Measurements from ENCODE around the gene TNNT3.
"Not testable (repeated sequence)": the region's sequence is repeated elsewhere in the genome, so short reads cannot be mapped to it uniquely, and the experiment has no call there.

TNNT3 gene

DNA sequence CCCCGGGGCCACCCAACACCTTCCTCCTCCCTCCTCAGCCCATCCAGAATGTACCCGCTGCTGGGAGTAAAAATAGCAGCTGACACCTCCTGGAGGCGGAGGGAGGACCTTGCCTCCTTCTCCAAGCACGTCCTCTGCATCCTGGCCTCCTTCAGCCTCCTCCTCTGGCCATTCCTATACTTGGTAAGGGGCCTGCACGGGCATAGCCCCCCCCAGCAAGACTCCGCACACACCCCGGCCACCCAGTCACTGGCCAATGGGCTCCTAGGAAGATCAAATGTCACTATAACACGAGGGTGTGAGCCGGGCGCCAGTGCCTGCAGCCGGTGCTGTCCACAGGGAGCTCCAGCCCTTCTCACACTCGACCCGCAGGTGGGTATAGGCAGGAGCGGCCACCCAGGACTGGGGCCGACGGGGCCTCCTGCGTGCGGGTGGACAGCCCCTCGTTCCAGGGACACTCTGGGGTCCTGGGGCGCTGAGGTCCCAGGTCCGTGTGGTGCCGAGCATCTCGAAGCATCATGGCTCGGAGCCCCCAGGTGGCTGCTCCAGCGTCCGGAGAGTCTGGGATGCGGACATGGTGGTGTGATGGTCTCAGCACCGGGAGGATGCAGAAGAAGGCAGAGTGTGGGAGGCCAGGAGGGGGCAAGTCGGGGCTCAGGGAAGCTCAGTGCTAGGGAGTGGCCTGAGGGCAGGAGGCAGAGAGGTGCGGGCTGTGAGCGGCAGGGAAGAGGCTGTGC is at the start of gene TNNT3:
TNNT3 (plus strand) TSS at position 313 of the 737 bp plus-strand sequence. CDS start 3,172 bp downstream, outside the sequence.
- DNase-seq (ENCODE audit: low read depth in 4 of 4, low spot score in 1 of 4): no peak

DNA sequence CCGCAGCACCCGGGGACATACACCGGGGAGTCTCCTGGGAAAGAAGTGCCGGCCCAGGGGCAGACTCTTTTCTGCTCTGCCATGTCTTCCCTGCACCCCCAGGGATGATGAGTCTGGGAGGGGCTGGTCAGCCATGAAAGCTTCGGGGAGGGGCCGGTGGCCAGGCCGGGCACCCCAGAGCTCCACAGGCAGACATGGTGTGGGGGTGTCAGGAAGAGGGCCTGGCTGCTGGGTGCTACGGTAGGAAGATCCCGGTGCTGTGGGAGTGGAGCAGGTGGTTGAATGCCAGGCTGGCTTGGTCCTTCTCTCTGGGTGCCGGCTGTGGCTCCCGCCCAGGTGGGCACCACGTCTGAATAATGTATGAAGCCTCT is 49.2 kb upstream of the TNNT3 start:
- DNase-seq (ENCODE audit: low read depth in 4 of 4, low spot score in 1 of 4): no peak

GRCh38 chr11:1870721-1871466 is 48.6 kb upstream of the TNNT3 start:
- DNase-seq (ENCODE audit: low read depth in 4 of 4, low spot score in 1 of 4): no peak

GRCh38 chr11:1871531-1871930 is 48.0 kb upstream of the TNNT3 start:
- no peak for DNase-seq (ENCODE audit: low read depth in 4 of 4, low spot score in 1 of 4)

GRCh38 chr11:1872267-1872985 is 47.1 kb upstream of the TNNT3 start:
- no peak for DNase-seq (ENCODE audit: low read depth in 4 of 4, low spot score in 1 of 4)

DNA sequence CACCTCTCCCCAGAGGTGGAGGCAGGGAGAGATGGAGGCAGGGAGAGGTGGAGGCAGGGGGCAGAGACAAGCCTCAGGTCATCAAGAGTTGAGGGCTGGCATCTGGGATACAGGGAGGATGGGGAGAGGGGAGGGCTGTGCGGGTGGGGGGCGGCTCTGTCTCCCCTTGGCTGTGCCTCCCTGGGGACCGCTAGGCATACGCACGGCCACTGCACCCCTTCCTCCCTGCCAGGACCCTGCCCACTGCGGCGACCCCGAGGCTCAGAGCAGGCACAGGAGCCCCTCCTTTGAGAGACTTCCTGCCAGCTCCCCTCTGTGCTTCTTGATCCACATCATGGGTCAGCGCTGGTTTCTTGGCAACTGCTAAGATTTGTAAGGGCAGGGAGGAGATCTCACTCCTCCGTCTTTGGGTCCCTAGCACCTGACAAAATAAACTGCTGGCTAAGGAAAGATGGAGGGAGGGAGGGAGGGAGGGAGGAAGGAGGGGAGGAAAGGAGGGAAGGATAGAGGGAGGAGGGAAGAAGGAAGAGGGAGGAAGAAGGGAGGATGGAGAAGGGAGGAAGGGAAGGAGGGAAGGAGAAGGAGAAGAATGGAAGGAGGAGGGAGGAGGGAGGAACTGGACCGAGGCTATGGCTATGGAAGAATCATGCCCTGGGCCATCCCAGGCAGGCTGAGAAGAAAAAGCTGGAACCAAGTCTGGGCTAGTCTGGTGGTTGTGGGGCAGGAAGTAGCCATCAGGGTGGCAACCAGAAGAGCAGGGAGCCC is 46.3 kb upstream of the TNNT3 start:
- no peak for DNase-seq (ENCODE audit: low read depth in 4 of 4, low spot score in 1 of 4)

DNA sequence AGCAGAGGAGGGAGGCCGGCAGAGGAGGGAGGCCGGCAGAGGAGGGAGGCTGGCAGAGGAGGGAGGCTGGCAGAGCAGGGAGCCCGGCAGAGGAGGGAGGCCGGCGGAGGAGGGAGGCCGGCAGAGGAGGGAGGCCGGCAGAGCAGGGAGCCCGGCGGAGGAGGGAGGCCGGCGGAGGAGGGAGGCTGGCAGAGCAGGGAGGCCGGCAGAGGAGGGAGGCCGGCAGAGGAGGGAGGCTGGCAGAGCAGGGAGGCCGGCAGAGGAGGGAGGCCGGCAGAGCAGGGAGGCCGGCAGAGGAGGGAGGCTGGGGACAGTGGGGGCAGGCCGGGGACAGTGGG is 45.7 kb upstream of the TNNT3 start:
- DNase-seq (ENCODE audit: low read depth in 4 of 4, low spot score in 1 of 4): not testable (repeated sequence)

GRCh38 chr11:1874441-1875092 is 44.9 kb upstream of the TNNT3 start:
- DNase-seq (ENCODE audit: low read depth in 4 of 4, low spot score in 1 of 4): not testable (repeated sequence)

- DNase-seq (ENCODE audit: low read depth in 4 of 4, low spot score in 1 of 4): no peak
These were observed 44.2 kb upstream of the TNNT3 start for GRCh38 chr11:1875093-1875850.

DNA sequence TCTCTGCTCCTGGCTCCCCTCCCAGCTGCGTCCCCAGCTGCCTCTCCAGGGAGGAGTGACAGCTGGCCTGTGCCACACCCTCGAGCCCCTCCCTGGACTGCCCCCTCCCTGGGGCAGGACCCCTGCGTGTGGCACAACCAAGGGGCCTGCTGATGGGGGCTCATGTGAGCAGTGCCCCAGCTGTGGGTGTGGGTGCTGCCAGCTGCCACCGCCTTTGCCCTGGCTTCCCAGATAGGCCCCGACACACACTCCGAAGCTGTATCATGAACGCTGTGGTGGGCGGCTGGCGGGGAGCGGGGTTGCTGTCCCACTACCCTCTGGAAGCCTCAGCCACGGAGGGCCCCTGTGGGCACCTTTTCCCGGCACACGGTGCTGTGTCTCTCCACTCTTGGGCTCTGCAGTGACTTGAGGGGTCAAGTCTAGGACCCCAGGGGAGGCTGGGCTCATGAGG is 43.6 kb upstream of the TNNT3 start:
- DNase-seq (ENCODE audit: low read depth in 4 of 4, low spot score in 1 of 4): not testable (repeated sequence)

DNA sequence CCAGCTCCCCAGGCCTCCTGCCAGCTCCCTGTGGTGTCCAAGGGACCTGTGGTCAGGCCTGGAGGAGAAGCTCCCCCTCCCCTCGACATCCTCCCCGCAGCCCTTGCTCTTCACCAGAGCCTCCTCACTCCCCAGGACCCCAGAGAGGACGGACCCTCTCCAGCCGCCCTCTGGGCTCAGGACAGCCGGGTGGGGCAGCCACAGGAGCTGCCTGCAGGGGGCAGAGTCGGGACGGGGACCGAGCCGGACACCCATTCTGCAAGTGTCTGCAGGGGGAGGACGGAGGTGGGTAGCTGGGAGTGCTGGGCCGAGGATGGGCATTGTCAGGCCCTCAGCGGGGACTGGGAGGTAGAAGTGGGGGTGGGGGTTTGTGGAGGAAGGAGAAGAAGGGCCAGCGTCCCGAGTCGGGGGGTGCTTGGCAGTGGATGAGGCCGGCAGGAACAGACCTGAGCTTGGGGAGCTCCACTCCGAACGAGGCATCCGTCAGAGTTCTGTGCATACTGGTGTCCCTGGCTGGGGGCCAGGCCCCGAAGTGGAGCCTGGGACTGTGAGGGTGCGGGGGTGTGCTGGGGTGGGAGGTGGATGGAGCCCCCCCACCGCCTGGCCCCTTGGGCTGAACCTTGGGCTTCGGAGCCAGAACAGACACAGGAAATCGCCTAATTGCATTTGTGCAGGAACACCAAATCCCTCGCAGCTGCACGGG is 43.0 kb upstream of the TNNT3 start:
- no peak for DNase-seq (ENCODE audit: low read depth in 4 of 4, low spot score in 1 of 4)

- DNase-seq (ENCODE audit: low read depth in 4 of 4, low spot score in 1 of 4): no peak
These were observed 42.0 kb upstream of the TNNT3 start for GRCh38 chr11:1877211-1878136.

DNA sequence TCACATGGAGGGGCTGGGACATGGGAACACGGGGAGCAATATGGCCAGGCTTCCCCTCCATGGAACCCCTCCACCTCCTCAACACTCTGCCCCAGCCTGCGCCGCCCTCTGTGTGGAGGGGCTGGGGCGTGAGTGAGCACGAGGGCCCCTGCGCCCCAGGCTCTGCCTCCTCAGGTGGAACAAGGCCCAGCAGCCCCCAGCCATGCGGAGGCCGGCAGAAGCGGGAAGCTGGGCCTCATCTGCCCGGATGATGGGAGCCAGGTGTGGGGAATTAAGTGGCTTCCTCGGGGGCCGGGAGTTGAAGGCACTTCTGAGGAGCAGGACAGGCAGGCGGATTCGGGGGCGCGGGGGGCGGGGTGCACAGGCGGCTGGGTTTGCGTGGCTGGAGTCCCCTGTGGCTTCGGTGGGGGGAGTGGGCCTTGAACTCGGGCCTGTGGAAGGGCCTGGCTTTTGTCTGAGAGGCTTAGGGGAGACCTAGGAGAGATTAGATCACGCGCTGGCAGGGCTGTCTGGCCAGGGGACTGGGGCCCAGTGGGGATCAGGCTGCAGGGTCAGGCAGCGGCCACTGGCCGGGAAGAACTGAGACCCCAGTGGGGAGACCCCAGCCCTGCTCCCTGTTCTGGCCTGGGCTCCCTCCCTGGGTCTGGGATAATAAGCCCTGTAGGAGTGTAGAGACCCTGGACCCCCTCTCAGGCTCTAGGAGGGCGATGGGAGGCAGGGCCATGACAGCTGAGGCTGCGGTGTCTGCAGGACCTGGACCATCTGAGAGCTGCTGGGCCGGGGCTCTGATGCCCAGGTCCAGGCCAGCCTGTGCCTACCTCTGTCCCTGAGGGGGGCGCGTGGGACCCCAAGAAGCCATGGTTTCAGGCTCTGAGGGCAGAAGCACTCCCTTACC is 41.1 kb upstream of the TNNT3 start:
- no peak for DNase-seq (ENCODE audit: low read depth in 4 of 4, low spot score in 1 of 4)

DNA sequence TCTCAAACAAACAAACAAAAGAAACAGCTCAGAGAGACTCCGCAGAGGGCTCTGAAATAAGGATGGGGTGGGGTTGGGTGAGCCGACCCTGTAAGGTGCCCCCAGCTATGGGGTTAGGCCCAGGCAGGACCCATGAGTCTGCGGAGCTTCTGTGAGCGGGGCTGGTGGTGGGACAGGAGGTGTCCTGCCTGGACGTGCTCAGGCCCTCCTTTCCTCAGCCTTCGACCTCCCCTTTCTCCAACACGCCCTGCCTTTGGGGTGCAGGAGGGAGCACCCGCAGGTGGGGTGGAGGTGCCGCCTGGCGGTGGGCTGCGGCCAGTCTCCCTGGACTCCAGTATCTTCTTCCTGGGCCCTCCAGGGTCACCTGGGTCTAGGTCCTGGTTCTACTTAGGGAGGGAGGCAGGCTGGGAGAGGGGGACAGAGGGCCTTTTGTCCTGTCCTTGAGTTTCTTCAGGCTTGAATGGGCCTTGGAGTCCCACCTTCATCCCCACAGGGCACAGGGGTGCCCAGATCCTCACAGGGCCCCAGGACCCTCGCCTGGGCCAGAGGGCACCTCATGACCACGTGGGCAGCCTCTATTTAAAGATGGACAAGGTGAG is 40.1 kb upstream of the TNNT3 start:
- DNase-seq (ENCODE audit: low read depth in 4 of 4, low spot score in 1 of 4): no peak

DNA sequence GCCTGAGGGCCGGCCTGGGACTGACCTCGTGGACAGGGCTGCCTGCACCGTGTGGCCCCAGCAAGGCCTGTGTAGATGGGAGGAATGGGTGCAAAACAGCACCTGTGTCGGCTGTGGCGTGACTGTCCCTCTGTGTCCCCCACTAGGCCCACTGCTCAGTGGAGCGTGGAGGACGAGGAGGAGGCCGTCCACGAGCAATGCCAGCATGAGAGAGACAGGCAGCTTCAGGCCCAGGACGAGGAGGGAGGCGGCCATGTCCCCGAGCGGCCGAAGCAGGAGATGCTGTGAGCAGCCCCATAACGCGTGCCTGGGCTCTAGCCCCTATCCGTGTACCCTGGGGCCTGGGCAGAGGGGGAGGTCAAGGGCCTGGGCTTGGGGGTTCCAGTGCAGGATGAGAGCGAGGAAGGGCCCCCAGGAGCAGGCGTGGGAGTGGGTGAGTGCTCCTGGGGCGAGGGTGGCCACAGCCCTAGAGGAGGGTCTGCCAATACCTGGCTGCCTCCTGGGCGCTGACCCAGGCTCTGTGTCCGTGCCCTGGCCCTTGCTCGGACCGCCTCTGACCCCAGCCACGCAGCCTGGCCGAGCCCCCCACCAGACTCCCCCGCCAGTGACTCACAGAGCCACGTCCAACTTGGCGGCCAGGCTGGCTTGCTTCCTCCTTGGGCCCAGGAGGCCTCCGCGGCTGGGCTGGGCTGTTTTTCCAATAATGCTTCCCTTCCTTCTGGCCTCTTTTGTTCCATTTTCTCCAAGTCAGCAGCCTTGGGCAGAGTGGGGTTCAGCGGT is 39.4 kb upstream of the TNNT3 start:
- no peak for DNase-seq (ENCODE audit: low read depth in 4 of 4, low spot score in 1 of 4)

All from stimulated activated CD4-positive, alpha-beta T cell treated with anti-CD3 and anti-CD28 coated beads, Interleukin-1b, Interleukin-23, amount 100 ng/mL, for 24 hours (primary cell).